GM21825 (cell line): Measurements from ENCODE around the gene MYZAP.

Source experiments
- ATAC-seq: cut with Tn5 transposase; IDR thresholded peaks from one replicate; pipeline ENCODE4 v1.9.1; 2021; ENCODE audit warnings: mild to moderate bottlenecking, moderate library complexity; ENCODE audit not compliant: unreplicated experiment

MYZAP gene

DNA sequence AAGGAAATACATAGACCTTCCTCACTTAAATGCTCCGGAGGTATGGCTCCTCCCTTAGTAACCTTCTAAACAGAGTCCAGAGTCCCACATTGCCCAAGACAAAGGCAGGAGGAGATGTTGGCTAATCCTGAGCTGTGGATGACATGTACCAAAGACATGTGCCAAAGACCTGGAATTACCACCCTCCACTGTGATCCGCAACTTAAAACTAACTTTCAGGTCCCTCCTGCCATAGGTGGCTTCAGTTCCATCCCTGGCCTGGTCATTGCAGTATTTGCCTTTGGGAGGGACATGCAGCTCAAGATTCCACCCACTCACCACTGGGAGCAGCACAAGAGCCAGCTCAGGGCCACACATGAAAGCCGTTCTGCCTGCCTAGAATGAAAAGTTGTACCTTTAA is 28.0 kb downstream of the MYZAP start:
- ATAC-seq = no peak

- no peak for ATAC-seq
Measured at GRCh38 chr15:57624730-57625129, 33.0 kb downstream of the MYZAP start.

- no peak for ATAC-seq
Measured at GRCh38 chr15:57625703-57626448, 34.2 kb downstream of the MYZAP start.

DNA sequence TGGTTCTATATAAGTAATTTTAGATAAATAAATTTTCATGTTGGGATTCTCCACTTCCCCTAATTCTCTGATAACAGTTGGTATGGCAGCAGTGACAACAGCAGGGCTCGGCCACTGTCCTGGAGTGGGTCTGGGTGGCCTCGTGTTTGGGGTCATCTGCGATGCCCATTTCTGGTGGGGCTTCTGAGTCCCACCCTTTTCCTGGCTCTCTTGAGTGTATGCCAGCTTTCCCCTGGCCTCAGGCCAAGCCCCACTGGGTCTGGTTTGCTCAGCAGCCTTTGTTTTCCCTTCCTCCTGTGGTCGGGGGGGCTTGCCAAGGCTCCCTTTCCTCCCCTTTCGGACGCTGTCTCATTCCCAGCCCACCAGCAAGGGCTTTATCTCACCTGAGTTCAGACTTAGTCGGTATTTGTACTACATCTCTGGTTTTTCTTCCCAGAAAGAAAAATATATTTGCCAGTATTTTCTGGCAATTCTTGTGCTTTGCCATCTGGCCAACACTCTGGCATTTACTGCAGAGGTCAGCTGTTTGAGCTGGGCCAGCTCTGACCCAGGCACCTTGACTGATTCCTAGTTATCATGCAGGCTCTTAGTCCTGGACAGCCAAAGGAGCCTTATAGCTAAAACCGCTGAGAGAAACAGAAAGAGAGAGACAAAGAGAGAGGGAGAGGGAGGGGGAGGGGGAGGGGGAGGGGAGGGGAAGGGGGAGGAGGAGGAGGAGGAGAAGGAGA is 35.2 kb downstream of the MYZAP start:
- ATAC-seq = no peak

DNA sequence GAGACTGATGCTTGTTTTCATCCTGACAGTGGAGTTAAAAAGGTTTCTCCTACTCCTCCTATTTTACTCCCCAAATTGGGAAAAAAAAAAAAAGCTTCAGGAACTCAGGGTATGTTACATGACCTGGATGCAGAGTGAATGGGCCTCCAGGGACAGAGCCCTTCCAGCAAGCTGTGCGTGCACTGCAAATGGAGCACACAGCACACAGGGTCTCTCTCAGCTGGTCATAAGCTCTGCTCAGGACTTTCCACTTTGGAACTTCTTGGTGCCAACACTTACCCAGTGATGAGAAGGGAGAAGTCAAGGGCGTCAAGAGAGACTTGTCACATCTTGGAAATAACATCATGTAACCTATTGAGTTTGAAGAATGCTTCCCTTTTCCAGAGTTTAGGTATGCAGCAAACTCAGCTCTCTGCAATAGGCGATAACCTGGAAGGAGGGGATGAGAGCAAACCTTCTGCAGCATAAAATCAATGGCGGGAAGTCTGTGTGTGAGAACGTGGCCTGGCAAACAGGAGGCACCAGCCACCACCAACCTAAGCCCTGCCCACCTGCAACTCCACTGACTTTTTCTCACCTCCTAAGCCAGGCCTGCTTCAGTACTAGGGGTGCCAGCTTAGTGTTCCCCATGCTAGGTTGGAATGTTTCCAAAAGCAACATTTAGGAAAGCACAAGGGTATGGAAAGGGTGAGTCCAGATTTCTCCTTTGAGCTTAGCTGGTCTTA is 39.8 kb downstream of the MYZAP start:
- ATAC-seq = no peak

GRCh38 chr15:57634290-57634689 is 42.6 kb downstream of the MYZAP start:
- no peak for ATAC-seq

DNA sequence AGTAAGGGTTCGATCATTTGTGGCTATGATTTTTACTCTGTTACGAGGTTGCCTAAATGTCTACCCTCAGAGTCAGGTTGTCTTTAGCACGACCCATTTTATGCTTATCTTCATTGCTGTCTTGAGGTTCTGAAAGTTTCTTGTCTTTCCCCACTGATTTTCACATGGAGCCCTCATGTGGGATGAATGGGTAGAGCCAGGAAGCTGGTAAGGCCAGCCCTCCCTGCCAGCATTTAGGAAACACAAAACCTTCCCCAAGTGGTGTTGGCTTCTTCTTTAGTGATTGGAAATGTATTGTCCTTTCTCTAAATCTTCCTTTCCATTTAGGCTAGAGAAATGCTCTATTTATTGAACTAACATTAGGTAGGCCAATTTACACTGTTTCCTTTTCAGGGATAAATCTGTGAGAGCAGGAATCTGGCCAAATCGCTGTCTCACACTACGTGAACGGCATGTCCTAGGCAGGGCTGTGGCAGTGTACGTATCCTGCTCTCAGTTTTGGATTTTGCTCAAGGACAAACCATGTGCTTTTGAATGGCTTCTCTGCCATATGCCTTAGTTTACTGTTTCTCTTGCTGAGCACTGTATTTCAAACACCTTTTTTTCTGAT is 43.7 kb downstream of the MYZAP start:
- ATAC-seq = no peak

GRCh38 chr15:57637846-57638245 is 46.1 kb downstream of the MYZAP start:
- no peak for ATAC-seq

DNA sequence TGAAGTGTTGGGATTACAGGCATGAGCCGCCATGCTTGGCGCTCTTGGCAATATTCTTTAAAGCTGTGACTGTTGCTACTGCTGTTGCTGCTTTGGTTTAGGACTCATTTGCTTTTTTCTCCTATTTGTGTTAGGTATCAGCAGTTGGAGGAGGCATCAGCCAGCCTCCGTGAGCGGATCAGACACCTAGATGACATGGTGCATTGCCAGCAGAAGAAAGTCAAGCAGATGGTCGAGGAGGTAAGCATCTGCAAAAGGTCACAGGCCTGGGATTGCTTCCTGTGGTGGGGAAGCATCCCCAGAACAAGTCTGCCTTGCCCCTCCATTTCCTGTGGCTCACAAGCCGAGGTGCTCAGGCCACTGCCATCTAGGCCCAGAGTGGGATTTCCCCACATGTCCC is 47.6 kb downstream of the MYZAP start:
- no peak for ATAC-seq

- ATAC-seq = no peak
Measured at GRCh38 chr15:57640930-57641682, 49.4 kb downstream of the MYZAP start.

DNA sequence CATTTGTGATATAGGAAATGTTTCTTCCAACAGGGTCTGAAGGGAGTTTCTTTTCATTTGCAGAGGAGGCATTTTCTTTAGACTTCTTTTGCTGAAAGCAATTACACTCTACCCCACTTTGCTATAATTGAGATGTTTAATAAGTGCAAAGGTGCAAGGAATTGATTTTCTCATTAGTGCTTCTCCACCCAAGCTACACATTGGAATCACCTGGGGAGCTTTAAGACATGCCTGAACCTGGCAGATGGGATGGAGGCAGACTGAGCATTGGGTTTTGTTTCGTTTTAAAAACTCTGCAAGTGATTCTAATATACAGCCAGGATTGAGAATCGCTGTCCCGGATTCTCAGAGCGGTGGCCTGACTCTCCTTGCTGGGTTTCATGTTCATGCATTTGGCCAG is 52.1 kb downstream of the MYZAP start:
- ATAC-seq = no peak

GRCh38 chr15:57646087-57646486 is 54.4 kb downstream of the MYZAP start:
- no peak for ATAC-seq

- ATAC-seq = no peak
Measured at GRCh38 chr15:57647071-57647790, 55.5 kb downstream of the MYZAP start.

- ATAC-seq = no peak
Measured at GRCh38 chr15:57647791-57648130, 56.1 kb downstream of the MYZAP start.

DNA sequence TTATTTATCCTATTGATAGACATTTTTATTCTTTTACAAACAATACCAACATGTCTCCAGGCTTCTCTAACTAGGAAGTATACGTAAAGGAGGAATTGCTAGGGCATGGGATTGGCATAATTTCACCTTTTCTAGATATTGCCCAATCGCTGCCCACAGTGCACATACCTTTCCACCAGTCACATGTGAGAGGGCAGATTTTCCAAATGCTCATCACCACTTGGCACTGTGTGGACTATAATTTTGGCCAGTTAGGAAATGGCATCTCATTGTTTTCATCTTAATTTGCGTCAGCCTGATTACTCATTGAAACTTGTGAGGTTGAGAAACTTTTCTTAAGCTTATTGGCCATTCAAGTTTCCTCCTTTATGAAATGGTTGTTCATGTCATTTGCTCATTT is 57.4 kb downstream of the MYZAP start:
- no peak for ATAC-seq

DNA sequence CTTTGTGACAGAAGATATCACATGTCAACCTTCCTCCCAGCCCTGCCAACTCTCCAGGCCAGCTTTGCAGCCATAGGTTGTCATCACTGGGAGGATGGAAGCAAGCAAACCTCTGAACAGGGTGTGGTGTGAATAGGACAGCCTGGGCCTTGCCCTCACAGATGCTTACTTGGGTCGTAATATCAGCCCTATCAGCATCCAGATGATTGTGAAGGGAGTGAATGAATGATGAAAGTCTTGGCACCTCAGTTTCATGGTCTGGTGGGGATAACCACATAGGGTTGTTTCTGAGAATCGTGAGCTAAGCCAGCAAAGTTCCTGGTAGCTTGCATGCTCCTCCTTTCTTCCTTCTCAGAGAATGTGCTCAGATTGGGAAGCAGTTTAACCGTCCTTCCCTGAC is 59.7 kb downstream of the MYZAP start:
- no peak for ATAC-seq

- no peak for ATAC-seq
Measured at GRCh38 chr15:57652481-57652880, 60.8 kb downstream of the MYZAP start.

DNA sequence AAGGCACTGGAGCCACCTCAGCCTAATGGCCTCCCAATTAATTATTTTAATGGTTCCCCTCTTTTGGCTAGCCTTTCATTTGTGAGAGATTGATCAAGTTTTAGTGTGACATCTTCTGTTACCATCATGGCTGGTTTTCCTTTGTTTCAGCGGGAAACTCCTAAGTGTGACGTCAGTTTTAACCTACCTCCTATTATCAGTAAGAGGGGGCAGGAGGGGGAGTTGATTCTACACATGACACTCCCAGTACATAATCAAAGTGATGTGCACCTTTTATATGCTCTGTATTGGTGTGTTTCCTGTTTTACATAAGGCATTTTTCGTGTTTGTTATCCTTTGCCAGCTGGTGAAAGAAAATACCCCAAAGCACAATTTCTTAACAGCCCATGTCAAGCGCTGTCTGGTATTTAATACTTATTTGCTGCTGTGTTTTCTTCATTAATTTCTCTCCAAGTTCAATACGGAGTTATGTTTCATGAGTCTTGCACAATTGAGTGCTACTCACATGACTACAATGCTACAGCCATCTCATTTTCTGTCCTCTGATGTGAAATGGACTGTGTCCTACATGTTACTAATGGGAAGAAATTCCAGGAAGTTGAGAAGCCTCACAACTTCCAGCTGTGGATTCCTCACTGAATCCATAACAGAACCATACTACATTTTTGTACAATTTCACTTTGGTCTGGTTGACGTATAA is 62.6 kb downstream of the MYZAP start:
- no peak for ATAC-seq

- ATAC-seq = no peak
Measured at GRCh38 chr15:57655053-57655452, 63.3 kb downstream of the MYZAP start.

DNA sequence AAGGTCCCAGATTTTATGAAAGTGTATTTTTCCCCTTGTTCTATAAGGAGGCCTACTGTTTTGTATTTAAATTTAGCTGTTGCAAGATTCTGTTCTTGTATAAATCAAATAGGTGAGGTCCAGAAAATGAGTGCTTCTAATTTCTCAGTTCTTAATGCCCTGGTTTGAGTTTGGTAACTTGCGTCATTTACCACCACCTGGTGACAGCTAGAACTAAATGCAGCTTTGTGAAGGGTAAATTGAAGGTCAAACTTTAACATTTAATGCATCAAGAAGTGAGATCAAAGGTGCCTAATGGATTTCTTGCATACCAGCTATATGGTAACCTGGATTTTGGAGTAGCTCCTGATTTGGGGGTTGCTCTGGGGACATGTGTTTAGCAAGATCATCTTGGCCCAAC is 64.1 kb downstream of the MYZAP start:
- ATAC-seq = no peak
